ENCODE results near the gene KSR1.

KSR1 gene

GRCh38 chr17:27609611-27610303 is 153.5 kb downstream of the KSR1 start:
- no peak for DNase-seq (ENCODE audit: low spot score)
- Histone ChIP-seq H3K27ac (no peak overlapping the region), H3K4me3 (no peak overlapping the region)
- TF ChIP-seq, protein P1, sequence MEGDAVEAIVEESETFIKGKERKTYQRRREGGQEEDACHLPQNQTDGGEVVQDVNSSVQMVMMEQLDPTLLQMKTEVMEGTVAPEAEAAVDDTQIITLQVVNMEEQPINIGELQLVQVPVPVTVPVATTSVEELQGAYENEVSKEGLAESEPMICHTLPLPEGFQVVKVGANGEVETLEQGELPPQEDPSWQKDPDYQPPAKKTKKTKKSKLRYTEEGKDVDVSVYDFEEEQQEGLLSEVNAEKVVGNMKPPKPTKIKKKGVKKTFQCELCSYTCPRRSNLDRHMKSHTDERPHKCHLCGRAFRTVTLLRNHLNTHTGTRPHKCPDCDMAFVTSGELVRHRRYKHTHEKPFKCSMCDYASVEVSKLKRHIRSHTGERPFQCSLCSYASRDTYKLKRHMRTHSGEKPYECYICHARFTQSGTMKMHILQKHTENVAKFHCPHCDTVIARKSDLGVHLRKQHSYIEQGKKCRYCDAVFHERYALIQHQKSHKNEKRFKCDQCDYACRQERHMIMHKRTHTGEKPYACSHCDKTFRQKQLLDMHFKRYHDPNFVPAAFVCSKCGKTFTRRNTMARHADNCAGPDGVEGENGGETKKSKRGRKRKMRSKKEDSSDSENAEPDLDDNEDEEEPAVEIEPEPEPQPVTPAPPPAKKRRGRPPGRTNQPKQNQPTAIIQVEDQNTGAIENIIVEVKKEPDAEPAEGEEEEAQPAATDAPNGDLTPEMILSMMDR (IDR thresholded peaks at IDR 0.05) = no peak

DNA sequence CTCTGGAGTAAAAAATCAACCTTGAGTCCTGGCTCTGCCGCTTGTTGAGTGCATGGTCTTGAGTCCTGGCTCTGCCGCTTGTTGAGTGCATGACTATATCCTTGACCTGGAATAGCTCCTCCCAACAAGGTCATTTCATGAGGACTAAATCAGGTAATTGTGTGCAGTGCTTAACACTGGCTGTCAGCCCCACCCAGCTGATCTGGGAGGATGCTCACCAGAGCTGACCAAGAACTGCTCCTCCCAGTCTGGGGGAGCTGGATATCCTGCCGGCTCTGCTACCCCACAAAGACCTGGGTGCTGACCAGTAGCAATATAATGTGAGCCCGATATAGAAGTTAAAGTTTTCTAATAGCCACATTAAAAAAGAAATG is 154.0 kb downstream of the KSR1 start:
- DNase-seq (ENCODE audit: low spot score) = no peak
- TF ChIP-seq, protein P1 (IDR thresholded peaks at IDR 0.05) = no peak
- H3K4me3 ChIP-seq = no peak overlapping the region

DNA sequence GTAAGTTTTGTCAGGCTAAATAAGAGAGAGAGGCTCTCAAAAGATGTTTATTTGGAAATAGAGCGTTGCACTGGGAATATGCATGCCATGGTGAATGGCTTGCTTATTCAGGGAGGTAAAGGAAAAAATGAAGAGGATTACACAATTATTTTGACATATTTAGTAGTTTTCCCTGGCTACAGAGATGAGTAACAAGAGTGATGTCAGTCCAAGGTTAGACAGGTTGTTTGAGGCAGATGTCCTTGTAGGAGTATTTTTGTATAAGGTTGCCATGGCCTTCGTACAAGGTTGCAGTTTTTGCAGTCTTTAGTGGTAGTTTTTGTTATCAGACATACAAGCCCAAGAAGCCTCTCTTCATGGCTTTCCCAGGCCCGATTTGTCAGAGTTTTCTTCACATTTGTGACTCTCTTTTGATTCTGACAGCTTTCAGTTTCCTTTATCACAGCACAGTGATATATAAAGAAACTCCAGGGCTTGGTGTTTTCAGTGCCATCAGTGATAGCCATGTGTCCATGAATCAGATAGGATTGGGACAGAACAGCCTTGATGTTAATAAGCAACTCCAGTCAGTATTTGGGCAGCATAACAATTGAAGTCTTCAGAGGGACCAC is 156.0 kb downstream of the KSR1 start:
- no peak overlapping the region for H3K4me3 ChIP-seq
- TF ChIP-seq, protein P1 (IDR thresholded peaks at IDR 0.05) = no peak
- no peak overlapping the region for H3K27ac ChIP-seq
- no peak for DNase-seq (ENCODE audit: low spot score)

More for the DNA sequence above, 154.0 kb downstream of the KSR1 start:
- no peak overlapping the region for H3K27ac ChIP-seq

GRCh38 chr17:27613433-27613832 is 157.2 kb downstream of the KSR1 start:
- no peak overlapping the region for H3K4me3 ChIP-seq
- H3K27ac ChIP-seq = no peak overlapping the region
- DNase-seq (ENCODE audit: low spot score) = no peak
- TF ChIP-seq, protein P1 (IDR thresholded peaks at IDR 0.05) = no peak

GRCh38 chr17:27615121-27615520 is 158.9 kb downstream of the KSR1 start:
- H3K27ac ChIP-seq = no peak overlapping the region
- TF ChIP-seq, protein P1 (IDR thresholded peaks at IDR 0.05) = no peak
- H3K4me3 ChIP-seq = no peak overlapping the region

DNA sequence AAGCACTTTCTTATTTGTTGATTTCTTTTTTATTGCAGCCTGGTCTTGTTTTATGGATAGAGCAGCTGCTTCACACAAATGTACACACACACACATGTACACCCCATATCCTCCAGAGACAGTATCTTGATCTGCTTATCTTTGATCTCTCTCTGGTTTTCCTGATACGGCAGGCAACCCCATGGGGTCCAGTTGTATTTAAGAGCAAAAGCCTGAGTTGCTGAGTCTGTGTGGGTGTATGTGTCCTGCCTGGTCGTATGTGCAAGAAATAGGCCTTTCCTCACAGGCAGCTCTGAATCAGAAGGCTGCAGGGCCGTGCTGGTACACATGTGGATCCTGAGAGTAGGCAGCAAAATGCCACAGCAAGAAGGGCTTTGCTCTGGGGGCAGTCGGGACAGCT is 160.2 kb downstream of the KSR1 start:
- H3K4me3 ChIP-seq = no peak overlapping the region
- DNase-seq (ENCODE audit: low spot score) = no peak
- TF ChIP-seq, protein P1 (IDR thresholded peaks at IDR 0.05) = no peak
- no peak overlapping the region for H3K27ac ChIP-seq

More at GRCh38 chr17:27615121-27615520, 158.9 kb downstream of the KSR1 start:
- no peak for DNase-seq (ENCODE audit: low spot score)

GRCh38 chr17:27618417-27618816 is 162.2 kb downstream of the KSR1 start:
- H3K4me3 ChIP-seq = no peak overlapping the region
- TF ChIP-seq, protein P1 (IDR thresholded peaks at IDR 0.05) = no peak
- no peak overlapping the region for H3K27ac ChIP-seq
- no peak for DNase-seq (ENCODE audit: low spot score)
